ENCODE data around the gene HSPA5. TPM values are rescaled to one million over a fixed set of nuclear protein-coding genes. Genes with fewer than 3 reads are reported as not detected.

Gene HSPA5
- total and polyA plus RNA-seq, 2 of the 4 experiments (the other 2 are of a cell fraction): 118 to 419 TPM

DNA sequence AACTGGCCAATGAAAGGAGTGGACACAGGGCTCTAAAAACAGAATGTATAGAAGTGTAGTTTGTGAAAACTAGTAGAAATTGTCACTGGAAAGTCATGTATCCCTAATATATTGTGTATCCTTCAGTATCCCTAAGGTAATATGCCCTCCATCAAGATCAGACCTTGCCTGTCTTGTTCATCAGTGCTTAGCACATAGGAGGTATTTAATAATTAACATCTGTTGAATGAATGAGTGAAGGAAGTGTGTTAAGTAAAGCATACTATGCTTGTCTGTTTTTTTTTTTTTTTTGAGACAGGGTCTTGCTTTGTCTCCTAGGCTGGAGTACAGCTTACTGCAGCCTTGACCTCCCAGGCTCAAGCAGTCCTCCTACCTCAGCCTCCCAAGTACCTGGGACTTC is 36.3 kb upstream of the HSPA5 start:
- no peak overlapping the region for H2BK20ac ChIP-seq (ENCODE audit: low read depth, low read length)
- no peak overlapping the region for H3K4ac ChIP-seq (ENCODE audit: low read depth, low read length)
- dilution Hi-C loops (cut with HindIII; ENCODE audit: low sequenced_read_pairs, unreplicated experiment): no loop called here
- H2AK9ac ChIP-seq (replicated peaks; ENCODE audit: low read depth, low read length, poor library complexity): no peak overlapping the region
- in situ Hi-C loops (cut with MboI; ENCODE audit: low sequenced_read_pairs): no loop called here
- peaks cover 16 to 81% of the 10 kb centered on the region in 2 experiments; a peak in 3 of 4 replicates for H3K79me1 ChIP-seq (ENCODE audit: low read depth in 1 of 2, low read length in 2 of 2)
- peaks cover 7% of the 10 kb centered on the region for H3K9me1 ChIP-seq (ENCODE audit: insufficient read depth, low read length)
- no peak overlapping the region for H4K91ac ChIP-seq (ENCODE audit: insufficient read depth, low read depth, low read length)
- CTCF ChIA-PET: no interaction called here
- H4K20me1 ChIP-seq (ENCODE audit: insufficient read depth, low read length): peaks cover 49% of the 10 kb centered on the region
- no peak overlapping the region for H3K4me2 ChIP-seq (ENCODE audit: low read depth, low read length)
- no peak overlapping the region for H3K9ac ChIP-seq (ENCODE audit: low read depth, low read length)
- H2AFZ ChIP-seq (replicated peaks; ENCODE audit: low read length, poor library complexity): no peak overlapping the region
- H2BK120ac ChIP-seq (ENCODE audit: low read depth, low read length): no peak overlapping the region
- no peak for DNase-seq
- H3K36me3 ChIP-seq (ENCODE audit: control insufficient read depth, insufficient read depth, low read length): 0 out of 2 replicates have a peak, but pooled peaks cover 1% of the 10 kb centered on the region
- H2BK5ac ChIP-seq (ENCODE audit: low read depth, low read length, poor library complexity, severe bottlenecking): no peak overlapping the region
- no peak overlapping the region for H3K4me3 ChIP-seq (ENCODE audit: insufficient read depth, low read depth, low read length)
- intact Hi-C loops (cut with micrococcal nuclease): no loop called here
- POLR2A ChIA-PET (ENCODE audit: unreplicated experiment): no interaction called here
- H3K23ac ChIP-seq (ENCODE audit: low read depth, low read length): no peak overlapping the region; the same call in 1 of the 2 replicates
- no peak overlapping the region for H2BK15ac ChIP-seq (ENCODE audit: low read depth, low read length)
- H3K27ac ChIP-seq (ENCODE audit: insufficient read depth, low read length): no peak overlapping the region
- no peaks in the 10 kb centered on the region for H3K9me3 ChIP-seq (ENCODE audit: control insufficient read depth, insufficient read depth, low read length)
- no peak overlapping the region for H4K8ac ChIP-seq (ENCODE audit: low read depth in 2 of 2, low read length in 2 of 2)
- ATAC-seq (ENCODE audit: low read depth): no peak
- peaks cover 7% of the 10 kb centered on the region for H3K4me1 ChIP-seq (ENCODE audit: control insufficient read depth, insufficient read depth, low read length)
- TF ChIP-seq CEBPB (IDR thresholded peaks at IDR 0.05; ENCODE audit: low read depth, low read length) (no peak), MAZ (IDR thresholded peaks at IDR 0.05; ENCODE audit: borderline replicate concordance, low read depth, low read length) (no peak), FOS (IDR thresholded peaks at IDR 0.05; ENCODE audit: low read depth, low read length) (no peak), BHLHE40 (IDR thresholded peaks at IDR 0.05; ENCODE audit: low read depth, low read length) (no peak), RFX5 (IDR thresholded peaks at IDR 0.05; ENCODE audit: low read depth, low read length) (no peak), RAD21 (IDR thresholded peaks at IDR 0.05; ENCODE audit: low read length) (no peak), ELK1 (IDR thresholded peaks at IDR 0.05; ENCODE audit: borderline replicate concordance, low read depth, low read length) (no peak), CHD1 (IDR thresholded peaks at IDR 0.05; ENCODE audit: low read depth, low read length) (no peak), RCOR1 (IDR thresholded peaks at IDR 0.05; ENCODE audit: insufficient replicate concordance, low read length) (no peak), SMC3 (IDR thresholded peaks at IDR 0.05; ENCODE audit: low read depth, low read length) (no peak), NFE2L2 (IDR thresholded peaks at IDR 0.05; ENCODE audit: low read depth, low read length) (no peak), MAFK (IDR thresholded peaks at IDR 0.05; ENCODE audit: low read depth, low read length) (no peak), POLR2A (IDR thresholded peaks at IDR 0.05; ENCODE audit: low read depth, low read length) (no peak)
- TF ChIP-seq, protein P1, sequence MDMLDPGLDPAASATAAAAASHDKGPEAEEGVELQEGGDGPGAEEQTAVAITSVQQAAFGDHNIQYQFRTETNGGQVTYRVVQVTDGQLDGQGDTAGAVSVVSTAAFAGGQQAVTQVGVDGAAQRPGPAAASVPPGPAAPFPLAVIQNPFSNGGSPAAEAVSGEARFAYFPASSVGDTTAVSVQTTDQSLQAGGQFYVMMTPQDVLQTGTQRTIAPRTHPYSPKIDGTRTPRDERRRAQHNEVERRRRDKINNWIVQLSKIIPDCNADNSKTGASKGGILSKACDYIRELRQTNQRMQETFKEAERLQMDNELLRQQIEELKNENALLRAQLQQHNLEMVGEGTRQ (IDR thresholded peaks at IDR 0.05; ENCODE audit: low read depth, low read length): no peak
- no peak overlapping the region for H3K14ac ChIP-seq (replicated peaks; ENCODE audit: low read depth, low read length)
- H3K56ac ChIP-seq (ENCODE audit: extremely low read depth, insufficient read depth, low read length): no peak overlapping the region
- H3K18ac ChIP-seq (ENCODE audit: low read depth, low read length): no peak overlapping the region
- H2AK5ac ChIP-seq (ENCODE audit: low read depth, low read length): no peak overlapping the region
- H3K27me3 ChIP-seq (ENCODE audit: control insufficient read depth, insufficient read depth, low read length): no peaks in the 10 kb centered on the region
- no peak overlapping the region for H4K5ac ChIP-seq (ENCODE audit: low read depth, low read length)
- BruUV-seq (replicated peaks): no TSS peak
